HG03039 (cell line): ENCODE results near the gene RBM7.

ENCODE experiments used
- ATAC-seq: cut with Tn5 transposase; IDR thresholded peaks from one replicate; pipeline ENCODE4 v1.9.1; 2021; ENCODE audit warnings: mild to moderate bottlenecking, moderate library complexity; ENCODE audit not compliant: unreplicated experiment

Gene RBM7

GRCh38 chr11:114447444-114447843 lies 47.0 kb downstream of the RBM7 start:
- no peak for ATAC-seq

GRCh38 chr11:114447892-114448291 lies 47.4 kb downstream of the RBM7 start:
- no peak for ATAC-seq

- ATAC-seq, result no peak
Observed at GRCh38 chr11:114448749-114449482, 48.5 kb downstream of the RBM7 start.

- ATAC-seq, result no peak
Observed at GRCh38 chr11:114449845-114450244, 49.4 kb downstream of the RBM7 start.

- no peak for ATAC-seq
Observed at GRCh38 chr11:114452399-114452798, 51.9 kb downstream of the RBM7 start.
